Duodenal mucosa (tissue), 2 donors: Measurements from ENCODE around the gene PLBD1.
A peak's percentile ranks its signal among the peaks of the same experiment; 100 is the strongest.

Source experiments
- H3K27ac ChIP-seq: one replicate; pipeline ENCODE4 v1.7.0; 2013; ENCODE audit warnings: low read depth, low read length
- H3K27me3 ChIP-seq, 2 donors: one replicate each; pipeline ENCODE4 v1.7.0; 2013; ENCODE audit warnings: low read length in 2 of 2, control low read depth in 1 of 2; ENCODE audit not compliant: insufficient read depth in 2 of 2, control insufficient read depth in 1 of 2
- H3K36me3 ChIP-seq, 2 donors: one replicate each; pipeline ENCODE4 v1.7.0; 2013; ENCODE audit warnings: low read length in 2 of 2, control low read depth in 1 of 2; ENCODE audit not compliant: insufficient read depth in 2 of 2, control insufficient read depth in 1 of 2
- H3K4me1 ChIP-seq, 2 donors: one replicate each; pipeline ENCODE4 v1.7.0; 2013; ENCODE audit warnings: low read length in 2 of 2, control low read depth in 1 of 2; ENCODE audit not compliant: insufficient read depth in 2 of 2, control insufficient read depth in 1 of 2
- H3K4me3 ChIP-seq, 2 donors: one replicate each; pipeline ENCODE4 v1.7.0; 2013; ENCODE audit warnings: low read length in 2 of 2, low read depth in 1 of 2
- H3K9ac ChIP-seq, 2 donors: one replicate each; pipeline ENCODE4 v1.7.0; 2013; ENCODE audit warnings: low read length in 2 of 2, low read depth in 1 of 2
- H3K9me3 ChIP-seq, 2 donors: one replicate each; pipeline ENCODE4 v1.7.0; 2013; ENCODE audit warnings: low read length in 2 of 2, control low read depth in 1 of 2; ENCODE audit not compliant: control insufficient read depth in 1 of 2

The PLBD1 gene

GRCh38 chr12:14567351-14568162, at the start of gene PLBD1:
Gene PLBD1 (minus strand): TSS chr12:14567883. CDS start chr12:14567696, 187 bp downstream.
- H3K9ac ChIP-seq: peak within 1 kb of the TSS; percentile 45 to 60
- H3K4me1 ChIP-seq: peaks cover 18 to 26% of the 10 kb centered on the region in 2 donors
- H3K4me3 ChIP-seq: peak within 1 kb of the TSS; percentile 75
- H3K9me3 ChIP-seq: no peaks in the 10 kb centered on the region
- H3K36me3 ChIP-seq: no peaks in the 10 kb centered on the region
- peak within 1 kb of the TSS; percentile 39 for H3K27ac ChIP-seq
- H3K27me3 ChIP-seq: no peaks in the 10 kb centered on the region

- H3K27ac ChIP-seq: no peak overlapping the region
- H3K4me1 ChIP-seq: peaks cover 2 to 9% of the 10 kb centered on the region in 2 donors
- peaks cover 8 to 14% of the 10 kb centered on the region in 2 donors for H3K9me3 ChIP-seq
- H3K27me3 ChIP-seq: no peaks in the 10 kb centered on the region
- no peak overlapping the region for H3K4me3 ChIP-seq
- H3K9ac ChIP-seq: no peak overlapping the region
- peaks cover 36 to 65% of the 10 kb centered on the region in 2 donors for H3K36me3 ChIP-seq
Observed at GRCh38 chr12:14614704-14615121, 47.0 kb upstream of the PLBD1 start.

- Histone ChIP-seq H3K27ac (no peak overlapping the region), H3K9me3 (peaks cover 8 to 14% of the 10 kb centered on the region in 2 donors), H3K4me3 (no peak overlapping the region), H3K36me3 (peaks cover 31 to 59% of the 10 kb centered on the region in 2 donors), H3K9ac (no peak overlapping the region), H3K4me1 (peaks cover 0 to 8% of the 10 kb centered on the region in 2 donors), H3K27me3 (no peaks in the 10 kb centered on the region)
Observed at GRCh38 chr12:14613718-14614117, 46.0 kb upstream of the PLBD1 start.

GRCh38 chr12:14612898-14613445, 45.3 kb upstream of the PLBD1 start:
- Histone ChIP-seq H3K9ac (no peak overlapping the region), H3K27me3 (no peaks in the 10 kb centered on the region), H3K4me1 (peaks cover 0 to 8% of the 10 kb centered on the region in 2 donors), H3K9me3 (peaks cover 12 to 14% of the 10 kb centered on the region in 2 donors), H3K4me3 (no peak overlapping the region), H3K36me3 (peaks cover 31 to 52% of the 10 kb centered on the region in 2 donors), H3K27ac (no peak overlapping the region)

- Histone ChIP-seq H3K4me3 (no peak overlapping the region), H3K4me1 (peaks cover 0 to 8% of the 10 kb centered on the region in 2 donors), H3K9me3 (peaks cover 14 to 18% of the 10 kb centered on the region in 2 donors), H3K27ac (no peak overlapping the region), H3K9ac (no peak overlapping the region), H3K27me3 (no peaks in the 10 kb centered on the region), H3K36me3 (peaks cover 31 to 45% of the 10 kb centered on the region in 2 donors)
Observed at GRCh38 chr12:14612250-14612649, 44.6 kb upstream of the PLBD1 start.

GRCh38 chr12:14611640-14612203, 44.0 kb upstream of the PLBD1 start:
- peaks cover 0 to 8% of the 10 kb centered on the region in 2 donors for H3K4me1 ChIP-seq
- no peak overlapping the region for H3K9ac ChIP-seq
- H3K9me3 ChIP-seq: peaks cover 14 to 18% of the 10 kb centered on the region in 2 donors
- peak overlapping the region in 1 of 2 donors; percentile 27 for H3K4me3 ChIP-seq
- peaks cover 31 to 39% of the 10 kb centered on the region in 2 donors for H3K36me3 ChIP-seq
- no peaks in the 10 kb centered on the region for H3K27me3 ChIP-seq
- H3K27ac ChIP-seq: no peak overlapping the region

GRCh38 chr12:14607568-14607967, 39.9 kb upstream of the PLBD1 start:
- Histone ChIP-seq H3K9me3 (peaks cover 27 to 36% of the 10 kb centered on the region in 2 donors), H3K27ac (no peak overlapping the region)

GRCh38 chr12:14605401-14605989, 37.8 kb upstream of the PLBD1 start:
- Histone ChIP-seq H3K9ac (no peak overlapping the region), H3K9me3 (peaks cover 14 to 28% of the 10 kb centered on the region in 2 donors)

More at GRCh38 chr12:14607568-14607967, 39.9 kb upstream of the PLBD1 start:
- H3K36me3 ChIP-seq: peaks cover 6 to 8% of the 10 kb centered on the region in 2 donors
- peaks cover 0 to 8% of the 10 kb centered on the region in 2 donors for H3K4me1 ChIP-seq
- H3K27me3 ChIP-seq: no peaks in the 10 kb centered on the region
- H3K4me3 ChIP-seq: no peak overlapping the region
- H3K9ac ChIP-seq: no peak overlapping the region

GRCh38 chr12:14601692-14602478, 34.2 kb upstream of the PLBD1 start:
- H3K27ac ChIP-seq: no peak overlapping the region
- H3K9ac ChIP-seq: no peak overlapping the region
- H3K27me3 ChIP-seq: no peaks in the 10 kb centered on the region
- H3K36me3 ChIP-seq: no peaks in the 10 kb centered on the region
- H3K9me3 ChIP-seq: peaks cover 18 to 26% of the 10 kb centered on the region in 2 donors
- no peaks in the 10 kb centered on the region for H3K4me1 ChIP-seq
- no peak overlapping the region for H3K4me3 ChIP-seq

More at GRCh38 chr12:14605401-14605989, 37.8 kb upstream of the PLBD1 start:
- Histone ChIP-seq H3K27me3 (no peaks in the 10 kb centered on the region), H3K27ac (no peak overlapping the region), H3K36me3 (no peaks in the 10 kb centered on the region), H3K4me3 (no peak overlapping the region), H3K4me1 (no peaks in the 10 kb centered on the region)
